Subcutaneous abdominal adipose tissue (tissue), 5 donors: ENCODE results near the gene IDH2.

Experiments
- H3K27ac ChIP-seq: one replicate; pipeline ENCODE4 v1.7.0; 2013; ENCODE audit warnings: low read depth, mild to moderate bottlenecking, inconsistent platforms, low read length, moderate library complexity
- H3K27me3 ChIP-seq, 5 donors: one replicate each; pipeline ENCODE4 v1.7.0; 2013; ENCODE audit warnings: low read length in 5 of 5, inconsistent platforms in 1 of 5; ENCODE audit not compliant: control insufficient read depth in 5 of 5, insufficient read depth in 4 of 5
- H3K36me3 ChIP-seq, 5 donors: one replicate each; pipeline ENCODE4 v1.7.0; 2013; ENCODE audit warnings: low read length in 5 of 5; ENCODE audit not compliant: control insufficient read depth in 5 of 5, insufficient read depth in 5 of 5
- H3K4me1 ChIP-seq, 5 donors: one replicate each; pipeline ENCODE4 v1.7.0; 2013; ENCODE audit warnings: low read length in 5 of 5, mild to moderate bottlenecking in 3 of 5, moderate library complexity in 1 of 5; ENCODE audit not compliant: control insufficient read depth in 5 of 5, insufficient read depth in 5 of 5
- H3K4me3 ChIP-seq, 5 donors: one replicate each; pipeline ENCODE4 v1.7.0; 2013; ENCODE audit warnings: low read length in 5 of 5, low read depth in 1 of 5
- H3K9ac ChIP-seq, 5 donors: one replicate each; pipeline ENCODE4 v1.7.0; 2013; ENCODE audit warnings: low read length in 5 of 5, mild to moderate bottlenecking in 4 of 5, moderate library complexity in 3 of 5
- H3K9me3 ChIP-seq, 5 donors: one replicate each; pipeline ENCODE4 v1.7.0; 2013; ENCODE audit warnings: low read length in 5 of 5; ENCODE audit not compliant: control insufficient read depth in 5 of 5
- donor health status: healthy.
- donor health status: healthy.
- donor health status: healthy.
- donor health status: healthy.
- donor health status: healthy.

The IDH2 gene

DNA sequence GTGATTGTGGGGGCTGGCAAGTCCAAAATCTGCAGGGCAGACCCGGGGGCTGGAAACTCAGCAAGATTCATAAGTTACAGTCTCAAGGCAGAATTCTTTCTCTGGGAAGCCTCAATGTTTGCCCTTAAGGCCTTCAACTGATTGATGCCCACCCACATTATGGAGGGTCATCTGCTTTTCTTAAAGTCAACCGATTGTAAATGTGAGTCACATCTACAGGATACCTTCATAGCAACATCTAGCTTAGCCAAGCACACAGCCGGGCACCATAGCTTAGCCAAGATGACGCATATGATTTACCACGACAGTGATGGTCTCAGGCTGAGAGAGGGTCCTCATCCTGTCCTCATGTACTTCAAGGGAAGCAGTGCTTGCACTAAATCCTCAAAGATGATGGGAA, 43.5 kb downstream of the IDH2 start:
- H3K9me3 ChIP-seq: no peaks in the 10 kb centered on the region
- H3K4me1 ChIP-seq: peaks cover 4 to 66% (median 44%) of the 10 kb centered on the region in 5 donors
- H3K36me3 ChIP-seq: no peaks in the 10 kb centered on the region
- H3K27me3 ChIP-seq: no peaks in the 10 kb centered on the region
- H3K27ac ChIP-seq: no peak overlapping the region
- no peak overlapping the region for H3K4me3 ChIP-seq
- H3K9ac ChIP-seq: no peak overlapping the region

DNA sequence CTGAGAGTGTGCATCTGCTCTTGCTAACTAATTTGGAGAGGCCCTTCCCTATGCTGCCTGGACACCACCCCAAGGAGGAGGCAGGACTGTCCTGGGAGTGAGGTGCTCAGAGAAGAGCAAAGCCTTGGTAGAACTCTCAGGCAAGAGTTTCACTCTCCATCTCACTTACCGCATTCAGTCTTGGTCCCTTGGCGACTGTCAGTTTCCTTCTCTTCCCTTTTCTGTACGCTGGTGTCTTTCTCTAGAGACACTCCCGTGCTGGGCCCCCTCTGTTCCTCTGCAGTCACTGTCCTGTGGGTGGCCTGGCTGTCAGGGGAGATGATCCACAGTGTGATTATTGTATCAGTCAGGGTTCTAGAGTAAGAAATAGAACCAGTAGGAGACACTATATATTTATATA, 44.0 kb downstream of the IDH2 start:
- H3K9me3 ChIP-seq: no peaks in the 10 kb centered on the region
- no peak overlapping the region for H3K27ac ChIP-seq
- peaks cover 2 to 61% (median 41%) of the 10 kb centered on the region in 5 donors for H3K4me1 ChIP-seq

DNA sequence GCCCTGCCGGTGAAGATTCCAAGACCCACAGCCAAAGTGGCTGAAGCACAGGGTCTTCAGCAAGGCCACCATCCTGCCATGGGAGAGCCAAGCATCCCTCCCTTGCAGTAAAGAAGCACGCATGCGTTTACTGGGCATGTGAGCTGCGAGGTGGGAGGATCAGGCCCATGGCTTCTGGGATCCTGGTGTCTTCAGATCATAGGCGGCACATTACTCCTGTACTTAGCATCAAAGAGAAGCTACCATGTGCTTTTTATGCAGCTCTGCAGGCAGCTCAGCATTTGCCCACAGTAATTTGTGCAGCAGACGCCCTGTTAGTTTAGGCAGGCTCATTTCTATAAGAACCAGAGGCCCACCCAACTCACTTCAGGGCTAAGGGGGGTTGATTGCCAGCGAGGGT, 45.7 kb downstream of the IDH2 start:
- H3K9me3 ChIP-seq: no peaks in the 10 kb centered on the region
- H3K4me3 ChIP-seq: no peak overlapping the region
- peaks cover 1 to 44% (median 23%) of the 10 kb centered on the region in 5 donors for H3K4me1 ChIP-seq
- H3K27ac ChIP-seq: no peak overlapping the region
- H3K36me3 ChIP-seq: no peaks in the 10 kb centered on the region
- no peak overlapping the region for H3K9ac ChIP-seq
- H3K27me3 ChIP-seq: no peaks in the 10 kb centered on the region

More for the DNA sequence above, 44.0 kb downstream of the IDH2 start:
- no peak overlapping the region for H3K9ac ChIP-seq
- H3K4me3 ChIP-seq: no peak overlapping the region
- no peaks in the 10 kb centered on the region for H3K27me3 ChIP-seq
- H3K36me3 ChIP-seq: no peaks in the 10 kb centered on the region

DNA sequence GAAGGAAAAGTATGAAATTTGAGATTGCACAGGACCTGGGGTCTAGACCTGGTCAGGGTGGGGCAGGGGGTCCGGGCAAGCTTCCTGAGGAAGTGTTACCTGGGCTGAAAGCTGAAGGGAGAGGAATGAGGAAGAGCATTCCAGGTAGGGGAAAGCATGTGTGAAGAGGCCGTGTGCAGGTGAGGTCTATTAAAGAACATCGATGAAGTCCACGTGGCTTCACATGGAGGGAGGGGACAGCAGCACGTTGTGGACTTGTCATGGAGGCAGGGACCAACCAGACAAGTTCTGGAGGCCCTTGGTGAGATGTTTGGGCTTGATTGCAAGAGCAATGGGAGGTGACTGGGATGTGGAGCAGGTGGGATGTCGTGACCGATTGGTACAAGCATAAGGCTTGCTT, 47.1 kb downstream of the IDH2 start:
- no peak overlapping the region for H3K27ac ChIP-seq
- peaks cover 0 to 31% (median 11%) of the 10 kb centered on the region in 5 donors for H3K4me1 ChIP-seq

DNA sequence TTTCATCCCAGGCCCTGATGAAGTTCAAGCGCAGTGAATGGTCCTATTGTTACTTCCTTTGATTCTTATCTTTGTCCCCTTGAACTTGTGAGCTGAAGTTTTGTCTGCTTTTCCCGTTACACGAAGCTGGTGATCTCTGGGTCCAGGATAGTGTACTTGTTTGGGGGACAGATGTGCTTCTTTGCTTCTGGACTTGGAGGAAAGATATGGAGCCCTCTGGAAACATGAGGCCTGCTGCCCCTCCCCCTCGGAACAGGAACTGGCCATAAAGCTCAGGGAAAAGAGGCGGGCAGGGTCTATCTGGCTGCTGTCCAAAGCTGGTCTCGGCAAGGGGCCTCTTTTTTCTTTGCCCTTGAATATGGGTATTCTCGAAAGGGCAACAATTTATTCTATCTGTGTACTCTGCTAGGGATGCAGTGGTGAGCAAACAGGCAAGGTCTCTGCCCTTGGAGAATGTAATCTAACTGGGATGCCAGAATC, 47.6 kb downstream of the IDH2 start:
- H3K27ac ChIP-seq: no peak overlapping the region
- H3K4me3 ChIP-seq: no peak overlapping the region
- H3K27me3 ChIP-seq: no peaks in the 10 kb centered on the region
- no peak overlapping the region for H3K9ac ChIP-seq
- no peaks in the 10 kb centered on the region for H3K9me3 ChIP-seq
- H3K36me3 ChIP-seq: no peaks in the 10 kb centered on the region
- H3K4me1 ChIP-seq: peaks cover 0 to 27% (median 10%) of the 10 kb centered on the region in 5 donors

More for the DNA sequence above, 47.1 kb downstream of the IDH2 start:
- Histone ChIP-seq H3K27me3 (no peaks in the 10 kb centered on the region), H3K4me3 (no peak overlapping the region), H3K36me3 (no peaks in the 10 kb centered on the region), H3K9ac (no peak overlapping the region), H3K9me3 (no peaks in the 10 kb centered on the region)

DNA sequence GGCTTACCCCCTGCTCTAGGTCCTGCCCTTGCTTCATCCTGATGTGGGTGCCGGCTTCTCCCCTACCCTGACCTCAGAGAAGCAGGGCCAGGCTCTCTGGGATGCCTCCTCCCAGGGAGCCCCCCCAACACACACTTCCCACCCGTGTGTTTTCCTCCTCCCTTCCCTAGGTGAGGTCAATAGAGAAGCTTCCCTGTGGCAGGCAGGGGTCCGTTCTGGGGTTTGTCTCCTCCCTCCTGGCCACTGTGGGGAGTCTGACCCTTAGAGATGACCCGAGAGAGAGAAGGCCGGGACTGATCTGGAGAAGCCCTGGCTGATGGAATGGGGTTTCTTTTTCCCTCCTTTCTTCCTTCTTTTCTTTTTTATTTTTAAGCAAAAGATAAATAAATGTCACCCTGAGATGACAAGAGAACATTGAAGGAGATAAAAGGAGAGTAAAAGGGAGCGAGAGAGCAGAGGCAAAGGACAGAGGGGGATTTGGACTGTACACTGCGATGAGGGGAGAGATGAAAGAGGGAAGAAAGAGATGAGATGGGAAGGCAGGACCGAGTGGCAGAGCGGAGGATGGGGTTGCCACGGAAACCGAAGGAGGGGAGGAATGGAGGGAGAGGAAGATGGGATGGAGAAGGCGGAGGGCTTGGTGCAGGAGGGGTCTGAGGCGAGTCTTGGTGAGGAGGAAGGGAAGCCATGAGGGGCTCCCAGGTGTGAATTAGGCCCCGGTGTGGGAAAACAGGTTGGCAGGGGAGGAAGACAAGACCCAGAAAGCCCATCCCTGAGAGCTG, 48.4 kb downstream of the IDH2 start:
- no peaks in the 10 kb centered on the region for H3K27me3 ChIP-seq
- H3K27ac ChIP-seq: no peak overlapping the region
- peaks cover 0 to 19% (median 2%) of the 10 kb centered on the region in 5 donors for H3K4me1 ChIP-seq
- H3K9me3 ChIP-seq: no peaks in the 10 kb centered on the region
- no peak overlapping the region for H3K9ac ChIP-seq
- no peak overlapping the region for H3K4me3 ChIP-seq
- no peaks in the 10 kb centered on the region for H3K36me3 ChIP-seq

DNA sequence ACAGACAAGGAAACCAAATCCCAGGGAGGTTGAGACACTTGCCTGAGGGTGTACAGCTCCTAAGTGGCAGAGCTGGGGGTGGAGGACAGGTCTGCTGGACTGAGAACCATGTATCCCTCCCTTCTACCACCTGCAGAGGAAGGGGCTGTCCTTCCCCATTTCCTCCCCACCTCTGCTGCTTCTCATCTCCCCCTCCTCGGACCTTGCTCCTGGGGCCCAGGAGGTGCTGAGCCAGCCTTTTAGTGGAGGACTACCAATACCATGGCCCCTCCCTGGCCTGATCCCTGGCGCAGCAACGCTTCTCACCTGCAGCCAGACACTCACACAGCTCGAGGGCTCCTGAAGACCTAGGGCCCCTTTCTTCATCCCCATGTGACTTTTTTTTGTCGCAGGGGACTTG, 50.4 kb downstream of the IDH2 start:
- Histone ChIP-seq H3K4me1 (peaks cover 0 to 11% (median 4%) of the 10 kb centered on the region in 5 donors), H3K36me3 (no peaks in the 10 kb centered on the region), H3K9me3 (no peaks in the 10 kb centered on the region), H3K27ac (no peak overlapping the region), H3K9ac (no peak overlapping the region), H3K27me3 (no peaks in the 10 kb centered on the region), H3K4me3 (no peak overlapping the region)

DNA sequence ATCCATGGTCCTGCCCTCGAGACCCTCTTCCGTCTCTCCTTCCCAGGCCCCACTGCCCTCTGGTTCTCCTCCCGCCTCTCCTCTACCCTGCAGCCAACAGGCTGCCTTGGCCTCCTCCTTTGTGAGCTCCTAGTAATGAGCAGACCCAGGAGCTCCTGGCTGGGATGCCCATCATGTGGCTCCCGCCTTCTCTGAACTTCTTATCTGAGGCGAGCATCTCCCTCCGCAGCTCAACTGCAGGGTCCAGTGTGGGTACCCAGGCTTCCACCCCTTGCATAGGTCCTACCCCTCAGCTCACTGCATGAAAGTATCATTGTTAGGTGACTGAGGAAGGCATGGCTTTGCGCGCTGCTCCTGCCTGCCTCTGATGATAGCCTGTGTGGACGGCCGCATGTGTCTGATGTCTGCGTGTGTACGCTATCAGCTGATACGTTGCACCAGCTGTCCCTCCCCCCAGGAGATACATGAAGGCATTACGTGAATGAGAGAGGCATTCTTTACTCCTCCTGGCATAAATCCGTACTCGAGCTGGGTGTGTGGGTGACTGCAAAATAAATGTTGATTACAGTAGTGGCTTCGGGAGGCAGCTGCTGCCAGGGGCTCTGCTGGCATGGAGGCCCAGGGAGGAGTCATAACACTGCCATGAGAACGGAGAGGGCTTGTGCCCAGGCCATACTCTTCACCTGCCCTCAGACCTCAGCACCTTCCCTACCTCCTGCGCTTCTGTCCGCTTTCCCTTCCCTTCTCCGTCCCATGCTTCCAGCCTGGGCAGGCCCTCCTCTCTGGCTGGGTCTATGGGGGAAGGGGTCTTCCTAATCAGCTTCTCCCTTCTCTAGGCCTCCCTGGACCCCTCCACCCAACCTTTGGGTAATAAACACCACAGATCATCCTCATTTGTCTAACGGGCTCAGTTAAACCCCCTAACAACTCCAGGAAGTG, 52.3 kb downstream of the IDH2 start:
- H3K27ac ChIP-seq: no peak overlapping the region
- H3K27me3 ChIP-seq: no peaks in the 10 kb centered on the region
- H3K36me3 ChIP-seq: no peaks in the 10 kb centered on the region
- no peaks in the 10 kb centered on the region for H3K9me3 ChIP-seq
- no peak overlapping the region for H3K4me3 ChIP-seq
- no peak overlapping the region for H3K9ac ChIP-seq
- peaks cover 0 to 19% (median 4%) of the 10 kb centered on the region in 5 donors for H3K4me1 ChIP-seq

DNA sequence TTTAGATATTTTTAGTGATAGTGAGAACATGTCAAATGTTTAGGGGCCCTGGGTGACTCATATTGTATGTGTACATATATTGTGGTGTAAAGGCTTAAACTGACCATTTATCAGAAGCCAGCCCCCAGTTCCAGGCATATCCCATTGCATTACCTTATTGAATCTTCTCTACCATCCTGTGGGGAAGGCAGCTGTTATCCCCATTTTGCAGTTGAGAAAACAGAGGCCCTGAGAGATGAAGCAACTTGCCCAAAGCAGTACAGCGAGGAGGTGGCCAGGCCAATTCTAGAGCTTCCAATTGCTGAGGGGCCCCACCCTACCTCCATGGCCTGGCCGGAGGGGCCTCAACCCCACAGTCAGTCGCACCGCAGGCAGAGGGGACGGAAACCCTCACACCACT, 53.2 kb downstream of the IDH2 start:
- no peak overlapping the region for H3K27ac ChIP-seq
- no peaks in the 10 kb centered on the region for H3K36me3 ChIP-seq
- H3K4me1 ChIP-seq: peaks cover 0 to 12% (median 3%) of the 10 kb centered on the region in 5 donors
- H3K9me3 ChIP-seq: no peaks in the 10 kb centered on the region
- H3K27me3 ChIP-seq: no peaks in the 10 kb centered on the region
- H3K9ac ChIP-seq: no peak overlapping the region
- no peak overlapping the region for H3K4me3 ChIP-seq
